OCI-LY3 (cell line): ENCODE data around the gene PIGM.
A peak's percentile ranks its signal among the peaks of the same experiment; 100 is the strongest.

ENCODE experiments used
- H2AFZ ChIP-seq: fragments of 200-600, 300-600 bp; shearing (Covaris generic); 2 replicates; pipeline ENCODE4 v1.6.0; 2014; ENCODE audit warnings: antibody characterized with exemption, low read depth, low read length
- H3K27ac ChIP-seq: fragments of 200-600, 300-600 bp; sonication (generic); 2 replicates; pipeline ENCODE4 v1.5.1; 2014; ENCODE audit warnings: mild to moderate bottlenecking, low read length, moderate library complexity, mixed read lengths
- H3K27me3 ChIP-seq: fragments of 200-600, 300-600 bp; sonication (generic); 2 replicates; pipeline ENCODE4 v1.6.1; 2014; ENCODE audit warnings: low read depth, low read length, mixed read lengths
- H3K36me3 ChIP-seq: fragments of 200-600, 300-600 bp; sonication (generic); replicated peaks from 2 replicates; pipeline ENCODE3; 2014; ENCODE audit warnings: low read depth, low read length, mixed read lengths
- H3K4me1 ChIP-seq: fragments of 300-600, 200-600 bp; sonication (generic); 2 replicates; pipeline ENCODE4 v1.6.1; 2014; ENCODE audit warnings: low read length, mixed read lengths
- H3K4me2 ChIP-seq: fragments of 200-600, 300-600 bp; sonication (generic); 2 replicates; pipeline ENCODE4 v1.6.1; 2014; ENCODE audit warnings: low read length, mixed read lengths
- H3K4me3 ChIP-seq: fragments of 300-600, 200-600 bp; sonication (generic); 2 replicates; pipeline ENCODE4 v1.5.1; 2014; ENCODE audit warnings: antibody characterized with exemption, mild to moderate bottlenecking, low read length, moderate library complexity
- H3K79me2 ChIP-seq: fragments of 300-600, 200-600 bp; shearing (Covaris generic); 2 replicates; pipeline ENCODE4 v1.6.1; 2014; ENCODE audit warnings: mild to moderate bottlenecking, low read length, mixed read lengths
- H3K9ac ChIP-seq: fragments of 300-600, 200-600 bp; shearing (Covaris generic); 2 replicates; pipeline ENCODE4 v1.6.0; 2014; ENCODE audit warnings: mild to moderate bottlenecking, low read length, moderate library complexity
- H3K9me3 ChIP-seq: fragments of 200-600, 300-600 bp; shearing (Covaris generic); 2 replicates; pipeline ENCODE4 v1.6.1; 2014; ENCODE audit warnings: low read length, mixed read lengths; ENCODE audit not compliant: insufficient read depth
- H4K20me1 ChIP-seq: fragments of 200-600, 300-600 bp; sonication (generic); 2 replicates; pipeline ENCODE4 v1.6.1; 2016; ENCODE audit warnings: low read length, mixed read lengths; ENCODE audit not compliant: insufficient read depth
- CTCF ChIP-seq: fragments of 200-600, 300-600 bp; sonication (generic); IDR thresholded peaks from 2 replicates; pipeline ENCODE4 v1.5.1; 2014; ENCODE audit warnings: antibody characterized with exemption, low read length, low read depth
- EZH2phosphoT487 ChIP-seq: fragments of 200-600 bp; shearing (Covaris generic); IDR thresholded peaks from 2 replicates; pipeline ENCODE4 v1.6.1; 2018; ENCODE audit warnings: antibody characterized with exemption, mixed run types, low read depth

Gene PIGM

GRCh38 chr1:160063176-160063575 is 31.4 kb upstream of the PIGM start:
- Histone ChIP-seq H3K4me2 (no peak overlapping the region), H3K9me3 (no peaks in the 10 kb centered on the region), H3K36me3 (no peaks in the 10 kb centered on the region), H3K27me3 (peaks cover 32% of the 10 kb centered on the region), H3K27ac (no peak overlapping the region), H3K9ac (no peak overlapping the region), H3K4me3 (no peak overlapping the region), H3K79me2 (no peaks in the 10 kb centered on the region), H4K20me1 (no peaks in the 10 kb centered on the region), H3K4me1 (no peaks in the 10 kb centered on the region), H2AFZ (no peak overlapping the region)
- TF ChIP-seq EZH2phosphoT487: no peak
- TF ChIP-seq CTCF: no peak

- H3K4me2 ChIP-seq: no peak overlapping the region
- no peaks in the 10 kb centered on the region for H3K36me3 ChIP-seq
- H3K9ac ChIP-seq: no peak overlapping the region
- no peak overlapping the region for H3K27ac ChIP-seq
- H3K27me3 ChIP-seq: peaks cover 37% of the 10 kb centered on the region
- H3K9me3 ChIP-seq: no peaks in the 10 kb centered on the region
- H3K4me3 ChIP-seq: no peak overlapping the region
- TF ChIP-seq CTCF: no peak
- no peak for TF ChIP-seq EZH2phosphoT487
- H2AFZ ChIP-seq: no peak overlapping the region
- H3K79me2 ChIP-seq: no peaks in the 10 kb centered on the region
- H3K4me1 ChIP-seq: no peaks in the 10 kb centered on the region
- no peaks in the 10 kb centered on the region for H4K20me1 ChIP-seq
Measured at GRCh38 chr1:160062230-160062532, 30.4 kb upstream of the PIGM start.

- H3K27me3 ChIP-seq: peaks cover 42% of the 10 kb centered on the region
- H3K79me2 ChIP-seq: no peaks in the 10 kb centered on the region
- no peak overlapping the region for H3K27ac ChIP-seq
- H3K9me3 ChIP-seq: no peaks in the 10 kb centered on the region
- H2AFZ ChIP-seq: no peak overlapping the region
- H3K36me3 ChIP-seq: no peaks in the 10 kb centered on the region
- no peak overlapping the region for H3K9ac ChIP-seq
- H4K20me1 ChIP-seq: no peaks in the 10 kb centered on the region
- no peaks in the 10 kb centered on the region for H3K4me1 ChIP-seq
- TF ChIP-seq EZH2phosphoT487: no peak
- no peak for TF ChIP-seq CTCF
- no peak overlapping the region for H3K4me2 ChIP-seq
- H3K4me3 ChIP-seq: no peak overlapping the region
Measured at GRCh38 chr1:160061369-160062229, 29.8 kb upstream of the PIGM start.

GRCh38 chr1:160058087-160058486 is 26.3 kb upstream of the PIGM start:
- Histone ChIP-seq H3K9ac (no peak overlapping the region), H4K20me1 (no peaks in the 10 kb centered on the region), H3K27ac (no peak overlapping the region), H3K9me3 (no peaks in the 10 kb centered on the region), H2AFZ (no peak overlapping the region), H3K27me3 (peaks cover 62% of the 10 kb centered on the region), H3K4me1 (no peaks in the 10 kb centered on the region), H3K36me3 (no peaks in the 10 kb centered on the region), H3K4me3 (no peak overlapping the region), H3K79me2 (no peaks in the 10 kb centered on the region), H3K4me2 (no peak overlapping the region)
- no peak for TF ChIP-seq EZH2phosphoT487
- TF ChIP-seq CTCF: peak; percentile 22
